ENCODE measurements around the gene ZNF48.

The ZNF48 gene

GRCh38 chr16:30407804-30408534 is 12.7 kb downstream of the ZNF48 start:
- DNase-seq (ENCODE audit: low read depth in 2 of 2) = no peak

- DNase-seq (ENCODE audit: low read depth in 2 of 2) = peak; percentile 83 to 92
Measured at GRCh38 chr16:30409125-30410060, 14.2 kb downstream of the ZNF48 start.

GRCh38 chr16:30413112-30413806 is 18.0 kb downstream of the ZNF48 start:
- DNase-seq (ENCODE audit: low read depth in 2 of 2) = no peak

- DNase-seq (ENCODE audit: low read depth in 2 of 2) = no peak
Measured at GRCh38 chr16:30414159-30414558, 18.9 kb downstream of the ZNF48 start.

- DNase-seq (ENCODE audit: low read depth in 2 of 2) = no peak
Measured at GRCh38 chr16:30416047-30416603, 20.9 kb downstream of the ZNF48 start.

GRCh38 chr16:30416624-30417528 is 21.7 kb downstream of the ZNF48 start:
- DNase-seq (ENCODE audit: low read depth in 2 of 2) = no peak

- peak; percentile 72 to 77 for DNase-seq (ENCODE audit: low read depth in 2 of 2)
Measured at GRCh38 chr16:30417529-30418349, 22.5 kb downstream of the ZNF48 start.

- DNase-seq (ENCODE audit: low read depth in 2 of 2) = no peak
Measured at GRCh38 chr16:30418350-30419181, 23.3 kb downstream of the ZNF48 start.

- no peak for DNase-seq (ENCODE audit: low read depth in 2 of 2)
Measured at GRCh38 chr16:30421010-30421409, 25.8 kb downstream of the ZNF48 start.

- no peak for DNase-seq (ENCODE audit: low read depth in 2 of 2)
Measured at GRCh38 chr16:30428055-30428454, 32.8 kb downstream of the ZNF48 start.

GRCh38 chr16:30429418-30429677 is 34.1 kb downstream of the ZNF48 start:
- no peak for DNase-seq (ENCODE audit: low read depth in 2 of 2)

GRCh38 chr16:30429678-30430427 is 34.6 kb downstream of the ZNF48 start, which contains the start of gene DCTPP1:
Gene DCTPP1 (minus strand): TSS chr16:30430030. CDS start chr16:30429980, 50 bp downstream.
- peak; percentile 94 for DNase-seq (ENCODE audit: low read depth in 2 of 2)

- no peak for DNase-seq (ENCODE audit: low read depth in 2 of 2)
Measured at GRCh38 chr16:30430428-30430970, 35.3 kb downstream of the ZNF48 start.

- DNase-seq (ENCODE audit: low read depth in 2 of 2) = no peak
Measured at GRCh38 chr16:30434852-30435251, 39.6 kb downstream of the ZNF48 start.

GRCh38 chr16:30437511-30438046 is 42.4 kb downstream of the ZNF48 start:
- DNase-seq (ENCODE audit: low read depth in 2 of 2) = no peak

GRCh38 chr16:30438835-30439234 is 43.6 kb downstream of the ZNF48 start:
- no peak for DNase-seq (ENCODE audit: low read depth in 2 of 2)

- DNase-seq (ENCODE audit: low read depth in 2 of 2) = no peak
Measured at GRCh38 chr16:30439720-30440348, 44.6 kb downstream of the ZNF48 start.
